ENCODE measurements around the gene YES1.

DNA sequence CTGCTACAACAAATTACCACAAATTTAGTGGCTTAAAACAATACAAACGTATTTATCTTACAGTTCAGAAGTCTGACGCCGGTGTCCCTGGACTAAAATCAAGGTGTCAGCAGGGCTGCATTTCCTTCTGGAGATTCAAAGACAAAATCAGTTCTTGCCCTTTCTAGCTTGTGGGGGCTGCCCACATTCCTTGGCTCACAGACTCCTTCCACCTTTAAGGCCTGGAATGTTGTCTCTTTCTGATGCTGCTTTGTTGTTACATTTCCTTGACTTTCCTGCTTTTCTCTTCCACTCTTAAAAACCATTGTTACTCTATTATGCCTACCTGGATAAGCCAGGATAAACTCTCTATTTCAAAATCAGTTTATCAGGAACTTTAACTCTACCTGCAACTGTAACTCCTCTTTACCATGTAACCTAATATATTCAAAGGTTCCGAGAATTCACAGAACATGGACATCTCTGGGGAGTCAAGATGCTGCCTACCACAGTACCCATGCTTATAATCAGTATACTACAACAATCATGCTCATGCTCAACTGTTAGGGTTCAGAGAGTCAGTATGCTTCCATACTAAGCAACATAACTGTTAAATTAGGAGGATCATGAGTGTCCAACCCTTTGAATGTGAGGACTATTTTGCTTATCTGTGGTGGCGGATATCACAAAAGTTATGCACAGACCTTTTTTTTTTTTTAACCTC, 27.4 kb downstream of the YES1 start:
- TF ChIP-seq, protein P1, sequence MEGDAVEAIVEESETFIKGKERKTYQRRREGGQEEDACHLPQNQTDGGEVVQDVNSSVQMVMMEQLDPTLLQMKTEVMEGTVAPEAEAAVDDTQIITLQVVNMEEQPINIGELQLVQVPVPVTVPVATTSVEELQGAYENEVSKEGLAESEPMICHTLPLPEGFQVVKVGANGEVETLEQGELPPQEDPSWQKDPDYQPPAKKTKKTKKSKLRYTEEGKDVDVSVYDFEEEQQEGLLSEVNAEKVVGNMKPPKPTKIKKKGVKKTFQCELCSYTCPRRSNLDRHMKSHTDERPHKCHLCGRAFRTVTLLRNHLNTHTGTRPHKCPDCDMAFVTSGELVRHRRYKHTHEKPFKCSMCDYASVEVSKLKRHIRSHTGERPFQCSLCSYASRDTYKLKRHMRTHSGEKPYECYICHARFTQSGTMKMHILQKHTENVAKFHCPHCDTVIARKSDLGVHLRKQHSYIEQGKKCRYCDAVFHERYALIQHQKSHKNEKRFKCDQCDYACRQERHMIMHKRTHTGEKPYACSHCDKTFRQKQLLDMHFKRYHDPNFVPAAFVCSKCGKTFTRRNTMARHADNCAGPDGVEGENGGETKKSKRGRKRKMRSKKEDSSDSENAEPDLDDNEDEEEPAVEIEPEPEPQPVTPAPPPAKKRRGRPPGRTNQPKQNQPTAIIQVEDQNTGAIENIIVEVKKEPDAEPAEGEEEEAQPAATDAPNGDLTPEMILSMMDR (IDR thresholded peaks at IDR 0.05 in 2 of 3, conservative IDR thresholded peaks at IDR 0.05 in 1 of 3; ENCODE audit: borderline replicate concordance in 1 of 3, insufficient read depth in 1 of 3, low read depth in 2 of 3, low read length in 2 of 3), result no peak
- TF ChIP-seq RAD21 (IDR thresholded peaks at IDR 0.05; ENCODE audit: low read depth) (no peak), EZH2 (IDR thresholded peaks at IDR 0.05) (no peak), EZH2phosphoT487 (IDR thresholded peaks at IDR 0.05; ENCODE audit: borderline replicate concordance) (no peak)
- TF ChIP-seq, protein P2, sequence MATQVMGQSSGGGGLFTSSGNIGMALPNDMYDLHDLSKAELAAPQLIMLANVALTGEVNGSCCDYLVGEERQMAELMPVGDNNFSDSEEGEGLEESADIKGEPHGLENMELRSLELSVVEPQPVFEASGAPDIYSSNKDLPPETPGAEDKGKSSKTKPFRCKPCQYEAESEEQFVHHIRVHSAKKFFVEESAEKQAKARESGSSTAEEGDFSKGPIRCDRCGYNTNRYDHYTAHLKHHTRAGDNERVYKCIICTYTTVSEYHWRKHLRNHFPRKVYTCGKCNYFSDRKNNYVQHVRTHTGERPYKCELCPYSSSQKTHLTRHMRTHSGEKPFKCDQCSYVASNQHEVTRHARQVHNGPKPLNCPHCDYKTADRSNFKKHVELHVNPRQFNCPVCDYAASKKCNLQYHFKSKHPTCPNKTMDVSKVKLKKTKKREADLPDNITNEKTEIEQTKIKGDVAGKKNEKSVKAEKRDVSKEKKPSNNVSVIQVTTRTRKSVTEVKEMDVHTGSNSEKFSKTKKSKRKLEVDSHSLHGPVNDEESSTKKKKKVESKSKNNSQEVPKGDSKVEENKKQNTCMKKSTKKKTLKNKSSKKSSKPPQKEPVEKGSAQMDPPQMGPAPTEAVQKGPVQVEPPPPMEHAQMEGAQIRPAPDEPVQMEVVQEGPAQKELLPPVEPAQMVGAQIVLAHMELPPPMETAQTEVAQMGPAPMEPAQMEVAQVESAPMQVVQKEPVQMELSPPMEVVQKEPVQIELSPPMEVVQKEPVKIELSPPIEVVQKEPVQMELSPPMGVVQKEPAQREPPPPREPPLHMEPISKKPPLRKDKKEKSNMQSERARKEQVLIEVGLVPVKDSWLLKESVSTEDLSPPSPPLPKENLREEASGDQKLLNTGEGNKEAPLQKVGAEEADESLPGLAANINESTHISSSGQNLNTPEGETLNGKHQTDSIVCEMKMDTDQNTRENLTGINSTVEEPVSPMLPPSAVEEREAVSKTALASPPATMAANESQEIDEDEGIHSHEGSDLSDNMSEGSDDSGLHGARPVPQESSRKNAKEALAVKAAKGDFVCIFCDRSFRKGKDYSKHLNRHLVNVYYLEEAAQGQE (IDR thresholded peaks at IDR 0.05; ENCODE audit: low read depth), result no peak
